Cardiac muscle cell (in vitro differentiated cells and primary cell): ENCODE results near the gene KCNT1. TPM values are rescaled to one million over a fixed set of nuclear protein-coding genes. Genes with fewer than 3 reads are reported as not detected.

Source experiments
- DNase-seq, 2 donors: peaks; one replicate each; pipeline versions ENCODE4 v3.0.0 to v3.0.0-alpha.2; 2010 to 2017; ENCODE audit warnings: low read depth in 1 of 2, low spot score in 1 of 2
- H3K27ac ChIP-seq: fragments of 200-600 bp; sonication (generic); 2 replicates; pipeline ENCODE4 v1.5.1; 2016
- H3K27me3 ChIP-seq: fragments of 200-600 bp; sonication (generic); 2 replicates; pipeline ENCODE4 v1.6.0; 2016; ENCODE audit warnings: control low read depth
- H3K36me3 ChIP-seq: fragments of 200-600 bp; sonication (generic); 2 replicates; pipeline ENCODE4 v1.5.1; 2016; ENCODE audit warnings: control low read depth
- H3K4me1 ChIP-seq: fragments of 200-600 bp; sonication (generic); 2 replicates; pipeline ENCODE4 v1.8.1; 2017; ENCODE audit warnings: low read depth, mild to moderate bottlenecking, mixed run types
- H3K4me3 ChIP-seq: fragments of 200-600 bp; sonication (generic); 2 replicates; pipeline ENCODE4 v1.5.1; 2016; ENCODE audit warnings: mild to moderate bottlenecking
- H3K9me3 ChIP-seq: fragments of 200-600 bp; sonication (generic); 2 replicates; pipeline ENCODE4 v1.5.1; 2017; ENCODE audit warnings: low read depth, mild to moderate bottlenecking, control low read depth
- CTCF ChIP-seq: IDR thresholded peaks from 2 replicates; pipeline ENCODE4 v1.5.1; 2012; ENCODE audit warnings: low read depth, mild to moderate bottlenecking, low read length
- polyA plus RNA-seq: library from polyadenylated mRNA; unstranded; fragments of >200 nt; fragmentation: Nextera tagmentation; extraction: Ambion mirVana; gene quantifications from 2 replicates; pipeline ENCODE4 v1.2.1, GENCODE V29; 2016
- total RNA-seq: library from RNA; depleted of rRNA; stranded (reverse); fragments of >200 nt; gene quantifications from 2 replicates; pipeline ENCODE4 v1.2.3, GENCODE V29; 2016

The KCNT1 gene
- total and polyA plus RNA-seq, 2 experiments from 2014 or later: 0.12 to 0.20 TPM

DNA sequence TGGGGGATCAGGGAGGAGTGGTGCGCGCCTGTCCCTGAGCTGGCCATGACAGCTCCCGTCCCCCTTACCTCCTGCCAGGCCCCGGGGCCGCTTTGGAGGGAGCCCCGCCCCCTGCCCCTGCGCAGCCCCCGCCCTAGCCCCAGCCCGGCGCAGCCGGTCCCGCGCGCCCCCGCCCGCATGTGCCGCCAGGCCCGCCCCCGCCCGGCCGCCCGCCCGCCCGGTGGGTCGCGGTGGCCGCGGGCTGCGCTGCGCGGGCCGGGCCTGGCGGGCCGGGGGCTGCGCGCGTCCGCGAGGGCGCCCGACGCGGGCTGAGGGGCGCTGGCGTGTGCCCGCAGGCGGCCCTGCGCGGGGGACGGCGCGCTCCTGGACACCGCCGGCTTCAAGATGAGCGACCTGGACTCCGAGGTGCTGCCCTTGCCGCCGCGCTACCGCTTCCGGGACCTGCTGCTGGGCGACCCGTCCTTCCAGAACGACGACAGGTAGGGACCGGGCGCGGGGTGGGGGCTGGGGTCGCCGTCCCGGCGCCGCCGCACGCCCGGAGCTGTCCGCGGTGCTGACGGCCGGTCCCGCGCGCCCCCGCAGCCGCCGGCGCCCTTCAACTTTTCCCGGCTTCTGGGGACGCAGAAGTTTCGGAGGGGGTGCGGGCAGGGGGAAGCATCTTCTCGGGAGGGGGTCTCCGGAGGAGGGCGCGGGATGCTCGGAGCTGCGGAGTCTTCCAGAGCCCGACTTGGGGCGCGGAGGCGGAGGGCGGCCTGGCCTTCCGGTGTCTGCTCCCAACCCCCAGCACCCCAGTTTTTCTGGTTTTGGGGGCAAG, 12.5 kb downstream of the KCNT1 start:
- DNase-seq: peak in 1 of 2 donors; percentile 73
- H3K27me3 ChIP-seq: peaks cover 88% of the 10 kb centered on the region

GRCh38 chr9:135715056-135715595, 13.1 kb downstream of the KCNT1 start:
- H3K9me3 ChIP-seq: no peaks in the 10 kb centered on the region
- H3K36me3 ChIP-seq: no peaks in the 10 kb centered on the region
- H3K4me1 ChIP-seq: no peaks in the 10 kb centered on the region
- DNase-seq: no peak
- peaks cover 82% of the 10 kb centered on the region for H3K27me3 ChIP-seq
- H3K4me3 ChIP-seq: no peak overlapping the region
- TF ChIP-seq CTCF: no peak
- H3K27ac ChIP-seq: no peak overlapping the region

More for the DNA sequence above, 12.5 kb downstream of the KCNT1 start:
- no peak overlapping the region for H3K27ac ChIP-seq
- no peaks in the 10 kb centered on the region for H3K9me3 ChIP-seq
- no peaks in the 10 kb centered on the region for H3K4me1 ChIP-seq
- H3K36me3 ChIP-seq: no peaks in the 10 kb centered on the region
- peak overlapping the region; percentile 18 for H3K4me3 ChIP-seq
- no peak for TF ChIP-seq CTCF

DNA sequence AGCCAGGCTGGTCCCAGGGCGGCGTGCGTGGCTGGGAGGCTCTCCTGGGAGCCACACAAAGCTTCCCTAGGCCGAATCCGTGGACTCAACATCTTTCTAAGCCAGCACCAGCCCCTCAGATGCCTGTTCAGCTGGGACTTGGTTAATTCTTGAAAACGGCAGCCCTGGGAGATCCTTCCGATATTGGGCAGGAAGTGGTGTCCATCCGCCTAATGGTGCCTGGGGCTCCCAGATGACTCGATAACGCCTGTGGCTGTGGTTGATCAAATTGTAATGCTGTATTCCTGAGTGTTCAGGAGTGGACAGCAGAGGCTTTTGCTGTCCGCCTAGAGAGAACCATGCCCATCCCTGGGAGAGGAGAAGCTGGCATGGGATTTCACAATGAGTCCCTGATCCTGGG, 14.1 kb downstream of the KCNT1 start:
- peaks cover 73% of the 10 kb centered on the region for H3K27me3 ChIP-seq
- no peaks in the 10 kb centered on the region for H3K36me3 ChIP-seq
- no peaks in the 10 kb centered on the region for H3K9me3 ChIP-seq
- no peak for DNase-seq
- H3K27ac ChIP-seq: no peak overlapping the region
- no peak overlapping the region for H3K4me3 ChIP-seq
- TF ChIP-seq CTCF: no peak
- no peaks in the 10 kb centered on the region for H3K4me1 ChIP-seq

DNA sequence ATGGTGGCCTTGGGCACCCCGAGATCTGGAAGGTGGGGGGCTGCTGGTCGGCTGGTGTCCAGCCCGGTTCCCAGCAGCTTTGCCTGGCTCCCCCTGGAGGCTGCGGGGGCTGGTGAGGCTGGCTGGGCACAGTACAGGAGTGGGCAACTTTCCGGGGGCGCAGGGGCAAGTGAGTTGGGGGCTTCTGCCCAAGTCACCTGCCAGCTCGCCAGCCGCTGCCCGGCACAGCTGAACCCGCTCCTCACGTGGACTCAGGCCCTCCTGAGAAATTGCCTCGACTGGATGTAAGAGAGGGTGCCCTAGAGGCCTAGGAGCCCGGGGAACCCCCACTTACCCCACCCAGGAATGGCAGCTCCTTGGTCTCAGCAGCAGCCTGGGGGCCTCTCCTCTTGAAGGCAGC, 15.4 kb downstream of the KCNT1 start:
- no peak for DNase-seq
- Histone ChIP-seq H3K27me3 (peaks cover 59% of the 10 kb centered on the region), H3K27ac (no peak overlapping the region), H3K4me1 (no peaks in the 10 kb centered on the region), H3K4me3 (no peak overlapping the region), H3K9me3 (no peaks in the 10 kb centered on the region), H3K36me3 (no peaks in the 10 kb centered on the region)
- no peak for TF ChIP-seq CTCF

- H3K27ac ChIP-seq: no peak overlapping the region
- no peaks in the 10 kb centered on the region for H3K4me1 ChIP-seq
- peak in 1 of 2 donors; percentile 40 for DNase-seq
- no peak overlapping the region for H3K4me3 ChIP-seq
- peaks cover 47% of the 10 kb centered on the region for H3K27me3 ChIP-seq
- H3K36me3 ChIP-seq: no peaks in the 10 kb centered on the region
- TF ChIP-seq CTCF: no peak
- no peaks in the 10 kb centered on the region for H3K9me3 ChIP-seq
Measured at GRCh38 chr9:135718616-135719015, 16.6 kb downstream of the KCNT1 start.
